Breast epithelium (tissue), 3 donors: Measurements from ENCODE around the gene ANAPC4.
A peak's percentile ranks its signal among the peaks of the same experiment; 100 is the strongest.

Experiments used
- CTCF ChIP-seq, 3 donors: fragments of 450-650 bp; IDR thresholded peaks; one replicate each; pipeline ENCODE4 v1.5.1; 2016 to 2017; ENCODE audit warnings: antibody characterized with exemption in 3 of 3, mild to moderate bottlenecking in 3 of 3, moderate library complexity in 3 of 3
- POLR2A ChIP-seq: fragments of 450-650 bp; IDR thresholded peaks from one replicate; pipeline ENCODE4 v1.6.1; 2016; ENCODE audit warnings: antibody characterized with exemption, mild to moderate bottlenecking, moderate library complexity
- POLR2AphosphoS5 ChIP-seq, 3 donors: sonication (generic); formaldehyde crosslinking; IDR thresholded peaks; one replicate each; pipeline ENCODE4 v1.6.1; 2017; ENCODE audit warnings: antibody characterized with exemption in 3 of 3

GRCh38 chr4:25441519-25442117, 64.6 kb downstream of the ANAPC4 start:
- TF ChIP-seq CTCF (IDR thresholded peaks at IDR 0.05) (peak in 1 of 3 donors; percentile 37), POLR2A (no peak), POLR2AphosphoS5 (IDR thresholded peaks at IDR 0.05) (no peak)
